Measurements from ENCODE around the gene IL36RN.

DNA sequence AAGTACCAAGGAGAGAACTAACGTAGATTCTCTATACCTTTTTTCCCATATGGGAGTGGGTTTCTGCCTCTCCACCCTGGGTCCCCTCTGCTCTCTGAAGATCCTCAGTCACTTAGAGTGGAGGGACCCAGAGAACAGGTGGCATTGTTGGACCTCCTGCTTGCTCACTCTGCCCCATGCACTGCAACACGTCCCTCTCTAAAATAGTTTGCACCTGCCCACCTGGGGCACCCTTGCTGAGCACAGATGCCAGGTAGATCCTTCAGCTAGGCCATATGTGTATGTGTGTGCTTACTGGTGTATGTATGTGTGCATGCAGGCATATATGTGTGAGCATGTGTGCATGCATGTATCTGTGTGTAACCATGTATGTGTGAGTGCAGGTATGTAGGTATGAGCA lies 2.2 kb downstream of the IL36RN start:
- TF ChIP-seq POLR2A (IDR thresholded peaks at IDR 0.05), result no peak
- TF ChIP-seq, protein P1, sequence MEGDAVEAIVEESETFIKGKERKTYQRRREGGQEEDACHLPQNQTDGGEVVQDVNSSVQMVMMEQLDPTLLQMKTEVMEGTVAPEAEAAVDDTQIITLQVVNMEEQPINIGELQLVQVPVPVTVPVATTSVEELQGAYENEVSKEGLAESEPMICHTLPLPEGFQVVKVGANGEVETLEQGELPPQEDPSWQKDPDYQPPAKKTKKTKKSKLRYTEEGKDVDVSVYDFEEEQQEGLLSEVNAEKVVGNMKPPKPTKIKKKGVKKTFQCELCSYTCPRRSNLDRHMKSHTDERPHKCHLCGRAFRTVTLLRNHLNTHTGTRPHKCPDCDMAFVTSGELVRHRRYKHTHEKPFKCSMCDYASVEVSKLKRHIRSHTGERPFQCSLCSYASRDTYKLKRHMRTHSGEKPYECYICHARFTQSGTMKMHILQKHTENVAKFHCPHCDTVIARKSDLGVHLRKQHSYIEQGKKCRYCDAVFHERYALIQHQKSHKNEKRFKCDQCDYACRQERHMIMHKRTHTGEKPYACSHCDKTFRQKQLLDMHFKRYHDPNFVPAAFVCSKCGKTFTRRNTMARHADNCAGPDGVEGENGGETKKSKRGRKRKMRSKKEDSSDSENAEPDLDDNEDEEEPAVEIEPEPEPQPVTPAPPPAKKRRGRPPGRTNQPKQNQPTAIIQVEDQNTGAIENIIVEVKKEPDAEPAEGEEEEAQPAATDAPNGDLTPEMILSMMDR (IDR thresholded peaks at IDR 0.05), result no peak

Data from heart left ventricle (tissue), 13 donors.